HS-27A (cell line): ENCODE measurements around the gene CALHM2.

Experiments
- DNase-seq: peaks from one replicate; pipeline ENCODE4 v3.0.0-alpha.2; 2012; ENCODE audit warnings: low read depth, missing footprints

The CALHM2 gene

DNA sequence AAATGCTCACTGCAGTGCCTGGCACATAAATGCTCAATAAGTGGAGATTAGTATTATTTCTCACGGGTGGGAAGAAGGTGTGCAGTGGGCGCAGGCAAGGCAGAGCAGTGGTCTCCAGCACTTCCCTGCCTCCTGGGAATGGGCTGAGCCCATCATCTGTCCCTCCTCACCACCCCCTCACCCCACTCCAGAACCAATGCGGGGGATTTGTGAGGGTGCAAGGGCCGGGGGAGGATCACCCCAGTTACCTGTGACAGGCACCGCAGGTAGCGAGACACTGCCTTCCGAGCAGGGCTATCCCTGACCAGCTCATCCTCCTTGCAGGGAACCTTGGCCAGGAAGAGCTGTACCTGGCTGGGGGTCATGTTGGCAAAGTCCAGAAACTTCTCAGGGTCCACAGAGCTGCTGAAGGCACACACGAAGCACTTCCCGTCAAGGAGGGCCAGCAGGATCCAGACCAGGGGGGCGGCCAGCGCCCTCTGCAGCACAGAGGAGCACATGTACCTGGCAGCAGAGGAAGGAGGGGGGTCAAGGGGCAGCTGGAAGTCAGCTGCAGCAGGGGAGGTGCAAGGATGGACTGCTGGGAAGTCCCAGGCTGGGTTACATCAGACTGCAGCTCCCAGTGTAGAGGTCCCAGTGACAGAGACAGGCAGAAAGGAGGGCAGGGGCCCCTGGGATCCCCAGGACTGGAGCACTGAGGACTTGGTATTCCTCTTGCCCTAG lies 24.0 kb upstream of the CALHM2 start:
- no peak for DNase-seq

DNA sequence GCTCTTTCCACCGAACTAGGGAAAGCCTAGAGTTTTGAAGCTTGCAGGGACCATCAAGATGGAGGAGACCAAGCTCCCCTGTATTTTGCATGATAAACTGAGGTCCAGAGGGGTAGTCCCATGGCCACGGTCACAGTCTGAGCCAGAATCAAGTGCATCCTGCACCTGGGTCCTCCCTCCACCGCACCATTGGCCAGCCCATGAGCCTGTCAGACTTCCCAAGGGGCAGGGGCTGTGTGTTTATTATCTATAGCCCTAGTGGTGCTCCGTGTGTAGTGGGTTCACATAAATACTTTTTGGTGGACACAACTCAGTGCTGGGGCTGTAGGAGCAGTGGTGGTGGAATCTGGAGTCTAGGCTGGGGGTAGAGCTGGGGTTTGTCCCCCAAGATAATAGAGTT lies 23.3 kb upstream of the CALHM2 start:
- no peak for DNase-seq

DNA sequence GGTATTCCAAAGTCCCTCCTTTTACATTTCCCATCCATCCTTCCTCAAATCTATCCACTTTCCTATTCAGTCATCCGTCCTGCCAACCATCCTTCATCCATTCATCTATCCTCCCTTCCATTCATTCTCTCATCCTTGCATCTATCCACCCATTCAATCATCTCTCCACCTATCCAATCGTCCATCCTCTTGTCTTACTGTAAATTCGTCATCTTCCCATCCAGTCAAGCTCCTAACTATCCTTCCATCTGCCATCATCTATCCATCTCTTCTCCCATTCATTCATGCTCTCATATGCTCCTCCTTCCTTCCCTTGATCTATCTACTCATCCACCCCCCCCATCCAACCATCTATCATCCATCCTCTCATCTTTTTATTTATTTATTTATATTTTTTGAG lies 21.9 kb upstream of the CALHM2 start:
- no peak for DNase-seq

DNA sequence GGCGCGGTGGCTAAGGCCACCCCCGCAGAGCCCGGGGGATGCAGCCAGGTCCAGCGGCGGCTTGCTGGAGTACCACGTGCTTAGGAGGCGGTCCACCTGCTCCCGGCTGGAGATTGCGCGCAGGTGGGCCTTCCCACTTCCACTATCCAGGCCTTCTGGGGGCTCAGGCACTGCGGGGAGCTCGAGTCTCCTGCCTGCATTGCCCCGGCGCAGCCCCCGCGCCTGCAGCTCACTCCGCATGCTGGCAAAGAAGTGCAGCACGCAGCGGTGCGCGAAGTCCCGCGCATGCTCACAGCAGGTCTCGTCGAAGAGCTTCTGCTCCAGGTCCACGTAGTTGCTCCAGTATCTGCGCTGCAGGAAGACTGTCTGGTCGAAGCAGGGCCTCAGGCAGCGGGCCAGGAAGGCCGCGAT lies 21.1 kb upstream of the CALHM2 start:
- no peak for DNase-seq

DNA sequence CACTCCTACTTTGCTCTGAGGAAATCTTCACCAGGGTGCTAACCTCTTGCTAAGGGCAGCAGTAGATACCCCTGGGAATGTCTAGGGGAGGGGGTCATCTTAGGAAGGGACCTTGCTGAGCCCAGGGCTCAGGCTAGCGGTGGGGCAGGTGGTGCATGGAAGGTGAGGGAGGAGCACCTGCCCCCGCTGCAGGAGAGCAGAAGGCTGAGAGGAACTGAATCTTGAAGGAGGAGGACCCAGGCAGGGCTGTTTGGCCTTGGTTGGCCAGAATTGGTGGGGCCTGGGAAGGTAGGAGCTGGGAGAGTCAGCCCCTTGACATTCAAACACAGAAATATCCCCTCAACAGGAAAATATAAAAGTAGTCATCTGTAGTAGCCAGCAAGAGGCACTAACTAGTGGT lies 19.8 kb upstream of the CALHM2 start:
- DNase-seq = no peak

DNA sequence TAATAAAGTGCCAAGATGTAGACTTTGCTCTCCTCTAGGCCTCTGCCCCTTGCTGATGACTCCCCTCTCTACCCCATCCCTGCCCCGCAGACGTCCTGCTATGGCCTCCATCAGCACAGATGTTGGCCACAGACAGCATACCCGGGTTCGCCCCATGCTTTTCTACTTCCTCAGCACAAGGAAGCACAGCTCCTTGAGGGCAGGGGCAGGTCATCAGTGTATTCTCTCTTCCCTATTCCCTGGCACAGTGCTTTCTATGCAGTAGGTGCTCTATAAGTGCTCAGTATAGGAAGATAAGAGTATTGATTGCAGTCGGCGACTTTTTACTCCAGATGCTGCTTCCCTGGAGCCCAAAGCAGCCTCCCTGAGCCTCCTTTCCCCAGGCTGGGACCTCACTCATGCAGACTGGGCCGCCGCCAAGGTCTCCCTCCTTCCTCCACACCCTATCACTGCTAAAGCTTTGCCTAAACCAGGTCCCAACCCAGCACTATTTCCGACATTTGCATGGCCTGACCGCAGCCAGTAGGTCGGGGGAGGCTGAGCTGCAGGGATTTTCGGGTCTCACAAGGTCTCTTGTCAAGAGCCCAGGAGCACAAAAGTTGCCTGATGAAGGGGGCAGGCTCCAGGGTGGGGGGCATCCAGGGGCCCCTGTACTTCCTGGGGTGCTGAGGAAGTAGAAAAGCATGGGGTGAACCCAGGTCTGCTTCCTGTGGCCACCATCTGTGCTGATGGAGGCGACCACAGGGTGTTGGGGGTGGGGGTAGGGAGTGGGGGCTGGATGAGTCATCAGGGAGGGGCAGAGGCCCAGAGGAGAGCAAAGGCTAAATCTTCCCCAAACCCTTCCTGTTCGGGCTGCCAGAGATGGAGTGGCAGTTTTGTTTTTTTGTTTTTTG lies 18.8 kb upstream of the CALHM2 start:
- no peak for DNase-seq

DNA sequence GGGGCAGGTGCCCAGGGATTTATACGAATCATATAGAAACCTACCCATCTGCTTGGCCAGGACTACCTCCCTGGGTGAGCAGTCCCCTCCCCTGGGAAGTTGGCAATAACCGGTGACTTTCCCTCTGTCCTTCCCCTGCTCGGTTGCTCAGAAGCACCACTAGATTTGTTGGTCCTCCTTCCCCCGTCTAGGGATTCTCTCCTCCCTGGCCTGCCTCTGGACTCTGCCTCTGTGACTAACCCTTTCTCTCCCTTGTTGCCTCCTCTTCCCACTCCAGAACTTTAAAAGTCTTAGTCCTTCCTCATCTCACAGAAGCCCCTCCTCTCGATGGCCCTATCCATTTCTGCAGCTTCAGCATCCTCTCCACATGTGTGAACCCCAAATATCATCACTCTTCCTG lies 17.0 kb upstream of the CALHM2 start:
- no peak for DNase-seq

DNA sequence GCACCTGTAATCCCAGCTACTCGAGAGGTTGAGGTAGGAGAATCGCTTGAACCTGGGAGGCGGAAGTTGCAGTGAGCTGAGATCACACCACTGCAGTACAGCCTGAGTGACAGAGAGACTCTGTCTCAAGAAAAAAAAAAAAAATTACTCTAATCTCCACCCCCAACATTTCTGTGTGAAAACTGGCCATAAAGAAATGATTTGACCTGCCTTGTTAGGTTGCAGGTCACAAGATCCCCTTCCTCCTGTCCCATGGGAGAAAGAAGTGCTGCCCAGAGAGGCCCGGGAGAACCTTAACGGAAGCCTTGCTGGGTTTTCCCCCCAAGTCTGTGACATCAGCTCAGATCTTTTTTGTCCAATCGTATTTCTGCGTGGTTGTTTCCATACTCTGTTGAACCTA lies 15.2 kb upstream of the CALHM2 start:
- DNase-seq = no peak

DNA sequence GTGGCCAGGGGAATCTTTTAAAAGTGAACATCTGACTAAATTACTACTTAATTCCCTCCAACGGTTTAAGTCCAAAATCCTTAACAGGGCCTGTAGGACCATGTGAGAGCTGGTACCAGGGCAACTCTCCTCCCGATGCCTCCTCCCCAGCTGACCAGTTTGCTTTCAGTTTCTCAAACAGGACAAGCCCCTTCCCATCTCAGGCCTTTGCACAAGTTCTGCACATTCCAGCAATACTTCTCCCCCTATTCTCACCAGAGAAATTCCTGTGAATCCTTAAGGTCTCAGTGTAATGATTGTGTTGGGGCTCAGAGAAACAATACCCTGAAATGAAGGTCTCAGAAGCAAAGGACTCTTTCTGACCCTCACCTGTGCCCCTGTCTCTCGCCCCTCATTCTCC lies 14.6 kb upstream of the CALHM2 start:
- DNase-seq = no peak

DNA sequence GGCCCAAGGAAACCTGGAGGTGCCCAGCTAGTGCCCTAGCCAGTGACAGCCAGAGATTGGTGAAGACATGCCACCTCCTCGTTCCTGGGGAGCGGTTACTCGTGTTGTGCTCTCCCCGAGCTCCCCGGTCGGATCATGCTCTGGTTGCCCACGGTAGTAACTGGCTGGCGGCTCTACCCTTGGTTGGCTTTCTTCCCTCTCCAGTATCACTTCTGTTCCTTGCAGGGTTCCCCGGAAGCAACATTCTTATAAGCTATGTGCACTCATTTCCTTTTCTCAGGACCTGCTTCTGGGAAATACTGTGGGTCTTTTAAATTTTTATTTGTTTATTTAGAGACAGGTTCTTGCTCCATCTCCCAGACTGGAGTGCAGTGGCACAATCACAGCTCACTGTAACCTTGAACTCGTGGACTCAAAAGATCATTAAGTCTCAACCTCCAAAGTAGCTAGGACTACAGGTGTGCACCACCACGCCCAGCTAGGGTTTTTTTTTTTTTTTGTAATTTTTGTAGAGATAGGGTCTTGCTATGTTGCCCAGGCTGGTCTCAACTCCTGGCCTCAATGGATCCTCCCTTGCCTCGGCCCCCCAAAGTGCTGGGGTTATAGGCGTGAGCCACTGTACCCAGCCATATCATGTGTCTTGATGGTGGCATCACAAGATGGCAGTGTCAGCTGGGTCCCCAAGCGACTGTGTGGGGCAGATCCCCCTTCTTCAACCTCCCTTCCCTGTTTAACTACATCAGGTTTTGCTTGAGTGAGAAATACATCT lies 13.4 kb upstream of the CALHM2 start:
- no peak for DNase-seq

DNA sequence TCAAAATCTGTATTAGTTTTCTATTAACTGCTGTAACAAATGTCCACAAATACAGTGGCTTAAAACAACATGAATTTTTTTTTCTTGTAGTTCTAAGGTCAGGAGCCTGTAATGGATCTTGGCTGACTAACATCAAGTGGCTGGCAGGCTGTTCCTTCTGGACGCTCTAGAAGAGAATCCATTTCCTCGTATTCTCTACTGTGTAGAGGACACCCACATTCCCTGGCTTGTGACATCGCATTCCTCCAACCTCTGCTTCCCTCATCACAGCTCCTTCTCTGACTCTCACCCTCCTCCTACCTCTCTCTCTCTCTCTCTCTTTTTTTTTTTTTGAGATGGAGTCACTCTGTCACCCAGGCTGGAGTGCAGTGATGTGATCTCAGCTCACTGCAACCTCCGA lies 11.3 kb upstream of the CALHM2 start:
- no peak for DNase-seq

DNA sequence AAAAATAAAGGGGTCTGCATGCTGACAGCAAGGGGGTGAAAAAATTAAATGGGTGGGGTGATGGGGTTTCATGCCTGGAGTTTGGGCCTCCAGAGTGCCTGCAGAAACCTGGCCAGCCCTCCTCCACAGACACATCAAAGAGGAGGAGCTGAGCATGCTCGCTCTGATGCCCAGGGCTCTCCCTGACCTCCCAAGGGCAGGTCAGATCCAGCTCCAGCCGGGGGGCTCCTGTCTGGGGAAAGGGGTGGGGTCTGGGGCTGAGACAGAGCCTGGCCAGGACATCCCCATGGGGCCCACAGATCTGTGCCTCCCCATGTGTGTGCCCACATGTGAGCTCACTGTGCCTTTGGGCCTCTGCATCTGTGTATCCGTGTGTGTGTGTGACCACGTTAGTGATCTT lies 7.4 kb upstream of the CALHM2 start:
- DNase-seq = no peak

DNA sequence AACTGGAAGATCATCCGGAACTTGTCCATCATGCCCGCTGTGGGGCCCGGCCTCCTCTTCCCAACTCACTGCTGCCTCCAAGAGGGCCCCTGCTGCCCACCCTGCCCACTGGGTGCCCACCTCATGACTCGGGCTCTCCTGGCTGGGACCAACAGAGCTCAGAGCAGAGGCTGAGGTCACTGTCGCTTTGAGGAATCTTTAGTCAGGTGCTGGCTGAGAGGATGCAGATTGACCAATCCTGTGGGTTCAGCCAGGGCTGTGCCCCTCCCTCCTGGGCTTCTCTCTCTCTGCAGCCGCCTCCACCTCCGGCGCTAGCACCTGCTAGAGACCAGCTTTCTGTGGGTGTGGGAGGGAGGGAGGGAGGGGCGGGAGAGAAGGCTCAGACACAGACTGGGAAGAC lies 6.5 kb upstream of the CALHM2 start, which contains the start of gene CALHM1:
CALHM1 (minus strand) TSS at position 181 of the 400 bp plus-strand sequence; CDS start at position 32, 149 bp downstream.
- DNase-seq = no peak

DNA sequence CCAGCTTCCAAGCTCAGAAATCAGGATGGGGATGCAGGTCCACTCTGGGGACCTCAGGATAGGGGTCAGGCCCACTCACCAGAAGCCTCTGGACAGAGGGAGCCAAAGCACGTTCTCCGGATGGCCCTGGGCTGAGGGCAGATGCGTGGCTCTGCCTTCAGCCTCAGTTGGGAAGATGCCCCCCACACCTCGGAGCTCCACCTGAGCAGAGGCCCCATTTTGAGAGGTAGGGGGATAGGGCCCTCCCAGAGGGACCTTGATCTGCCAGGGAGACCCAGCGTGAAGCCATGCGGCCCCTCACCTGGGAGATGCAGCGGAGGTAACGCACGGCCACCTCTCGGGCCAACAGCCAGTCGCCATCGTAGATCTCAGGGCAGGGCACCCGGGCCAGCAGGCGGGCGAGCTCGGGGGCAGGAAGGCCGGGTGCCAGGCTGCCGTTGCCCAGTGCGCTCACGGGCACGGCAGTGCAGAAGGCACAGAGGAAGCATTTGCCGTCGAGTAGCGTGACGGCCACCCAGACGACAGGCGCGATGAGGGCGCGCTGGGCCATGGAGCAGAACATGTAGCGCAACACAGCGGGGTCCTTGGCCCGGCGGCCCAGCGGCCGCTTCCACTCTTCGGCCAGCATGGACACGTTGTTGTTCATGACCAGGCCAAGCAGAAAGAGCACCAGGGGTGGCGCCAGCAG lies 5.9 kb upstream of the CALHM2 start:
- DNase-seq = no peak

DNA sequence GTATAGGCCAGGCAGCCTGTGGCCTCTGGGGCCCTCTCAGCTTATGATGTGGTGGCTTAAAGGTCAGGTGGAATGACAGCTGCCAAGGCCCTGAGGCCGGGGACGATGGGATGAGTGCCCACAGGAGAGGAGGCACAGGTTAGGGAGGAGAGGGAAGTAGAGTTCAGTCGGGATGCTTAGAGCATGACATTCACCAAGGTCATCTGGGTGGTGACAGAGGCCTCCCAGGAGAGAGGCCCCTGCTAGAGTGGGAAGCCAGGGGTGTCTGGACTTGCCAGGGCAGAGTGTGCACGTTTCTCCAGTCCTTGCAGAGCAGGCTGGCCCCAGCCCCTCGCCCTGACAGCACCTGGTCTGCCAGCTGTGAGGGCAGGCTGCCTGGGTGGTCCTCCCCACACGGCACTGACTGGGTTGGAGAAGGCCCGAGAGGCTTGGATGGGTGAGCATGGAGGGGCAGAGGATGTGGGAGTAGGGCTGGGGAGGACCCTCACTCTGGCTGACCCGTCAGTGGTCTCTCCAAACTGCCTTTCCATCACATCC lies 5.1 kb upstream of the CALHM2 start:
- no peak for DNase-seq

DNA sequence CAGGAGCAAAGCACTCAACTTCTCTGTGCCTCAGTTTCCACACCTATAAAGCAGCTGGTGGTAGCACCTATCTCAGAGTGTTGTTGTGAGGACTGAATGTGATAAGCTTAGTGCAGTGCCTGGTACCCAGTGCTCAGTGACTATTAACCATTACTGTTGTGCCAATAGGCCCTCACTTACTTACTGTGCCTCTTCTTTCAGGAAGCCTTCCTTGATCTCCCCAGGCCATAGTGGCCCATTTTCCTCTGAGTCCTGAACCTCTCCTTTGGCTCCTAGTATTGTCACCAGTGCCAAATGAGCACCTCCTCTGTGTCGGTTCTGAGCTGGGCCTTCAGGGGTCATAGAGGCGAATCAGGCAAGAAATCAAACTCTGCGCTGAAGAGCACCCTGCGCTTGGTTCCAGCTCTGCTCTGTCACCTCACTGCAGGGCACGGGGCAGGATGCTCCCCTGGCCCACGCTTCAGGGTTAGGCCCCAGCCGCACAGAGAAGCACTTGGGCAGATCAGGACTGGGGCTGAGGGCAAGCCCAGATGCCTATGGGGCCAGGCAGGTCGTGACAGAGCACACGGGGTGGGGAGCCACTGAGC lies 4.0 kb upstream of the CALHM2 start:
- DNase-seq = no peak

DNA sequence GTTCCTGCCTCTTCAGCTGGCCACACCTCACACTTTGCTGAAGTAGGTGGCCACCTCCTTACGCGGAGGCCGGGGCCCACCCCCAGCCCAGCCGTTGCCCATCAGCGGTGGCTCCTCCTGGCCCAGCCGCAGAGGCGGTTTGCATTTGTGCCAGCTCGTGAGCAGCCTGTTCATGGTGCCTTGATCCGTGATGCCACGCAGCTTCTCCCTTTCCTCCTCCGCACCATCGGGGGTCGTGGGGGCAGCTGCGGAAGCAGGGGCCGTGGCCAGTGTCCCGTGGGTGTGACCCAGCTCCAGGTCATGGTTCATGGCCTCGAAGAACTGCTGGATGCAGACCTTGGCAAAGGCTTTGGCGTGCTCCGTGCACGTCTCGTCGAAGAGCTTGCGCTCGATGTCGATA lies 3.1 kb upstream of the CALHM2 start:
- no peak for DNase-seq

DNA sequence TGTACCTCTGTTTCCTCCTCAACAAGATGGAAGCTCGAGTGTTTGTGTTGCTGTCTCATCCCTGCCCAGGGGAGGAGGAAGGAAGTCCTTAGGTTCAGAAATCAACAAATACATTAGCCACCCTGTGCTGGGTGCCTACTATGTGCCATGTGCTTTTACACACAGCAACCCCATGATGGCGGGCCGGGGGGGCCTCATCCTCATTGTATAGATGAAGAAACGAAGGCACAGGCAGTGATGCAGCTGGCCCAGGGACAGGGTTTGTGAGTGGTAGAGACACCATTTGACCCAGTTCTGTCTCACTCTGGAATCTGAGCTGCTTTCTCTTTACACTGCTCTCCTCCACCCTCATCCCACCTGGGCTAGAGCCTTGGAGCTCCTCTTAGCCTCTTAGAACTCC lies 1.9 kb upstream of the CALHM2 start:
- no peak for DNase-seq

DNA sequence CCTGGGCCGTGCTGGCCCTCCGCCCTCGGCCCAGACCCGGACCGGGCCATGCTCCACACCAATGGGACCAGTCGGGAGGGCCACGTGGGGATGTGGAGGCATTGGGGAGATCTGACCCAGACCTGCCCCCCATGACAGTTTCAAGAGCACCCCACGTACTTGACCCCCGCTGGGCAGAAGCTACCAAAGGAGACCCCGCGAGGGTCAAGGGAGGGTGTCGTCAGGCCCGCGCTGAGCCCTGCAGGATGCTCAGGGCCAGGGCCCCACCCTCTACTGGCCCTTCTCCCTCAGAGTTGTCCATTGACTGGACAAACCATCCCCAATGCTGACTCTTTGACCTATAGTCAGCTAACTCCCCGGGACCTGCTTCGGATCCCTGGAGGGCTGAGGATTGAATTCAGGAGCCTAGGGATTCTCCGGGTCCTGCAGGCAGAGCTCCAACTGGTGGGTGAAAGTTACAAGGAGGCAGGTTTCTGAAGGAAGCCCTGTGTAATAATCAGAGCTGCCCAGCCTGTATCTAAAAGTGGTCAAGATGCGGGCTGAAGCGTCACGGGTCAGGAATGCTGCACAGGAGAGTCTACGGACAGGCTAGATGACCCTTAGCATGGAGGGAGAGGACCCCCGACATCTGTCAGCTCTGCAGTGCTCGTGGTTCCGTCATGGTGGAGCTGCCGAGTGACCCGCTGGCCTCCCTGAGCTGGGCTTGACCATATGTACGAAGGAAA lies 498 bp upstream of the CALHM2 start:
- DNase-seq = no peak

DNA sequence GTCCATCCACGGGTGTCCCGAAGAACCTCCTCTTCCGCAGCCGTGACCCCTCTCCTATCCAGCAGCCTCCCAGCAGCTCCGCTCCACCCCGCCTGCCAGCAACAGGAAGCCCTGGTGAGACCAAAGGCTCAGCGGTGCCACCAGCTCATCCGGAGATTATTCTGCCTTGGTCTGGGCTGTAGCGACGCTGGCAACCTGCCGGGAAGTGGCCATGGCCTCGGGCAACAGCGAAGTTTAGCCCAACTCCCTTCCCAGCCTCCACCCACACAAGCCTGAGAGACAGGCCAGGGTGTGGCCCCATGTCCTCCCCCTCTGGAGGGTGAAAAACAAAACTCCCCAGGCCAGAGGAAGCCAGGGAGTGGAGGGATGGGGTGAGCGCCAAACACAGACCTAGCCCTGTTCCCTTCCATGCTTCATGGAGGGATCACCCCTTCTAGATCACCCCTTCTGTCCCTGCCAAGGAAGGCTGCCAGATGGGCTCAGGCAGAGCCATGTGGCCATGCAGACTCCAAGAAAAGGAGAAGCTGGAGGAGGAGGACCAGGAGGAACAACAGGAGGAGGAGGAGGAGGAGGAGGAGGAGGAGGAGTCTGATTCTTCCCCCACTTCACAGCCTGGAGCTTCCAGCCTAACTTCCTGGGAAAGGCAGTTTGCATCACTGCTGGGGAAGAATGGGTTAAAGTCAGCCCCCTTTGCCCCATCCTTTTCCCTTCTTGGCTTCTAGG lies 918 bp downstream of the CALHM2 start:
- no peak for DNase-seq
